GM12878 (cell line): ENCODE results near the gene HOXA2. TPM values are rescaled to one million over a fixed set of nuclear protein-coding genes. Genes with fewer than 3 reads are reported as not detected.

Source experiments
- ATAC-seq: fragments of 200-7000 bp; cut with Tn5 transposase; 3 replicates; pipeline ENCODE4 v1.9.1; 2020; ENCODE audit warnings: mild to moderate bottlenecking, moderate library complexity
- BruUV-seq: library from RNA; stranded (reverse); fragments of 400-500 nt; replicated peaks from 2 replicates; lab custom pipeline; 2021; lab: Mats Ljungman, UMichigan
- CTCF ChIA-PET: fragments of 300-600 bp; sonication (Branson Sonifier 250); formaldehyde crosslinking; extraction: SDS; loops from one replicate; lab custom pipeline; 2021; ENCODE audit warnings: inconsistent platforms; lab: Yijun Ruan, JAX
- POLR2A ChIA-PET: fragments of 350-600 bp; formaldehyde crosslinking; extraction: SDS; loops from one replicate; lab custom pipeline; 2021; ENCODE audit warnings: inconsistent platforms; lab: Charles Lee
- RAD21 ChIA-PET: fragments of 300-600 bp; sonication (Branson Sonifier 250); formaldehyde crosslinking; loops from one replicate; lab custom pipeline; 2023; ENCODE audit warnings: antibody characterized with exemption; ENCODE audit not compliant: unreplicated experiment; lab: Charles Lee
- SMC1A ChIA-PET: fragments of 300-600 bp; sonication (Branson Sonifier 250); formaldehyde crosslinking; loops from one replicate; lab custom pipeline; 2023; ENCODE audit not compliant: unreplicated experiment, uncharacterized antibody; lab: Charles Lee
- DNase-seq: peaks from one replicate; pipeline ENCODE4 v3.0.0-alpha.2; 2011; ENCODE audit warnings: low read depth, low spot score
- FAIRE-seq: peaks from 3 replicates; lab custom pipeline; 2011; peaks lifted over from hg19 to GRCh38; lab: Jason Lieb, UNC
- H2AFZ ChIP-seq: 2 replicates; pipeline ENCODE4 v1.6.0; 2011; ENCODE audit warnings: low read depth, low read length, control low read depth; ENCODE audit not compliant: control insufficient read depth
- H3K27ac ChIP-seq: 2 replicates; pipeline ENCODE4 v1.5.1; 2011; ENCODE audit warnings: control low read depth; ENCODE audit not compliant: control insufficient read depth, insufficient read depth
- H3K27me3 ChIP-seq, 2 experiments: replicated peaks in 1 of 2; 2 replicates each; pipeline versions ENCODE4 v1.6.0 to v1.6.1; 2011; ENCODE audit warnings: low read length in 1 of 2; ENCODE audit not compliant: control insufficient read depth in 2 of 2, insufficient read depth in 2 of 2
- H3K36me3 ChIP-seq, 2 experiments: 2 replicates each; pipeline ENCODE4 v1.5.1; 2011; ENCODE audit warnings: low read length in 1 of 2; ENCODE audit not compliant: control insufficient read depth in 2 of 2, insufficient read depth in 2 of 2
- H3K4me1 ChIP-seq: 2 replicates; pipeline ENCODE4 v1.6.1; 2011; ENCODE audit warnings: mild to moderate bottlenecking, low read length, moderate library complexity, mixed read lengths; ENCODE audit not compliant: control insufficient read depth, insufficient read depth
- H3K4me2 ChIP-seq: 2 replicates; pipeline ENCODE4 v1.6.0; 2011; ENCODE audit warnings: control low read depth; ENCODE audit not compliant: control insufficient read depth, insufficient read depth
- H3K4me3 ChIP-seq: fragments of 200-600 bp; sonication (generic); 2 replicates; pipeline ENCODE4 v1.5.1; 2016
- H3K79me2 ChIP-seq: 2 replicates; pipeline ENCODE4 v1.6.0; 2011; ENCODE audit warnings: low read length; ENCODE audit not compliant: control insufficient read depth, insufficient read depth
- H3K9ac ChIP-seq: 2 replicates; pipeline ENCODE4 v1.8.0; 2011; ENCODE audit warnings: low read length, control low read depth, mixed read lengths; ENCODE audit not compliant: control insufficient read depth, insufficient read depth
- H3K9me3 ChIP-seq: replicated peaks from 3 replicates; pipeline ENCODE4 v1.5.1; 2011; ENCODE audit warnings: mild to moderate bottlenecking, low read length; ENCODE audit not compliant: control insufficient read depth, insufficient read depth
- H4K20me1 ChIP-seq: 2 replicates; pipeline ENCODE4 v1.6.0; 2011; ENCODE audit not compliant: control insufficient read depth, insufficient read depth
- ATF7 ChIP-seq: fragments of 450-650 bp; IDR thresholded peaks from 2 replicates; pipeline ENCODE4 v1.6.1; 2016; ENCODE audit warnings: low read depth, mild to moderate bottlenecking
- MEF2B ChIP-seq: fragments of 450-650 bp; IDR thresholded peaks from 2 replicates; pipeline ENCODE4 v1.6.1; 2018; ENCODE audit warnings: mild to moderate bottlenecking, moderate library complexity; ENCODE audit not compliant: partially characterized antibody, poor library complexity, severe bottlenecking
- NBN ChIP-seq: fragments of 450-650 bp; IDR thresholded peaks from 2 replicates; pipeline ENCODE4 v1.6.1; 2016
- PAX8 ChIP-seq: fragments of 450-650 bp; IDR thresholded peaks from 2 replicates; pipeline ENCODE4 v1.6.1; 2017; ENCODE audit warnings: mild to moderate bottlenecking, moderate library complexity
- PML ChIP-seq: IDR thresholded peaks from 2 replicates; pipeline ENCODE4 v1.6.1; 2012; ENCODE audit warnings: low read length, inconsistent platforms
- STAT3 ChIP-seq: IDR thresholded peaks from 2 replicates; pipeline ENCODE4 v1.6.1; 2011; ENCODE audit warnings: low read depth, low read length, improper control_type of control experiment
- TCF3 ChIP-seq: IDR thresholded peaks from 2 replicates; pipeline ENCODE4 v1.6.1; 2012; ENCODE audit warnings: low read depth, mild to moderate bottlenecking, low read length, borderline replicate concordance; ENCODE audit not compliant: insufficient read depth
- WGBS: methylation state at CpG from one replicate; pipeline ENCODE4 v1.1.6; 2016; ENCODE audit warnings: low lambda C conversion rate; ENCODE audit not compliant: insufficient replicate concordance, insufficient coverage; ENCODE audit errors: missing lambda C conversion rate; 5-methylcytosine and 5-hydroxymethylcytosine counted together
- in situ Hi-C: fragments of 300-500 bp; cut with MboI; formaldehyde crosslinking; loops from 9 replicates; pipeline ENCODE4 v1.14.3; 2018; ENCODE audit warnings: mixed read lengths
- intact Hi-C: fragments of 100-400 bp; cut with micrococcal nuclease; formaldehyde crosslinking; loops from one replicate; pipeline ENCODE4 v1.14.2; 2022; ENCODE audit not compliant: unreplicated experiment
- polyA plus RNA-seq, 11 experiments: library from polyadenylated mRNA; depleted of rRNA in 4 of 11; unstranded in 6 of 11; stranded (reverse) in 5 of 11; fragments of >200 nt; fragmentation: Nextera tagmentation in 4 of 11; fragmentation: Illumina TruSeq in 1 of 11; extraction: Ambion mirVana in 4 of 11; extraction: Trizol in 1 of 11; gene quantifications; 1 replicate in 1 of 11; 2 replicates in 10 of 11; pipeline versions ENCODE4 v1.2.1 to v1.2.3, GENCODE V29; 2011 to 2016; ENCODE audit warnings: inconsistent platforms in 2 of 11, missing spikeins in 2 of 11, low read depth in 1 of 11
- total RNA-seq, 4 experiments: library from RNA; depleted of rRNA in 3 of 4; stranded (reverse); fragments of >200 nt in 3 of 4; fragmentation: Illumina TruSeq in 1 of 4; extraction: Trizol in 1 of 4; gene quantifications; 2 replicates each; pipeline versions ENCODE4 v1.2.1 to v1.2.3, GENCODE V29; 2013 to 2021

HOXA2 gene
- total and polyA plus RNA-seq, 10 of the 15 experiments (the other 5 are each of a cell fraction or from before 2014, with no cell fraction given): not detected

GRCh38 chr7:27064661-27065060 is 37.8 kb downstream of the HOXA2 start:
- CTCF ChIA-PET: interaction anchor here (0.6 to 1.4 kb wide), 5 partner anchors 9 to 347 kb away, joined by 3 to 5 read pairs (median 3); no protein-coding TSS in a partner anchor
- Histone ChIP-seq H3K27me3 (no peaks in the 10 kb centered on the region), H3K4me3 (no peak overlapping the region), H3K79me2 (no peaks in the 10 kb centered on the region), H3K4me2 (no peak overlapping the region), H3K36me3 (no peaks in the 10 kb centered on the region), H3K9ac (no peak overlapping the region), H2AFZ (no peak overlapping the region), H3K9me3 (no peaks in the 10 kb centered on the region), H4K20me1 (no peaks in the 10 kb centered on the region), H3K4me1 (no peaks in the 10 kb centered on the region), H3K27ac (no peak overlapping the region)
- RAD21 ChIA-PET: interaction anchor here (1.1 to 2.1 kb wide), 3 partner anchors 19 to 383 kb away, joined by 3 to 5 read pairs (median 4); no protein-coding TSS in a partner anchor
- no peak for ATAC-seq
- POLR2A ChIA-PET: interaction anchor here (0.7 kb wide), 1 partner anchor 85 kb away, joined by 3 read pairs; no protein-coding TSS in a partner anchor
- intact Hi-C loops: no loop called here
- TF ChIP-seq PAX8: no peak
- no peak for TF ChIP-seq TCF3
- in situ Hi-C loops: no loop called here
- 81% methylated on average over 2 of the region's 2 CpGs for WGBS
- no peak for FAIRE-seq
- no peak for DNase-seq
- no TSS peak for BruUV-seq
- SMC1A ChIA-PET: interaction anchor here (0.9 to 2.2 kb wide), 5 partner anchors 10 to 366 kb away, joined by 3 to 8 read pairs (median 3); no protein-coding TSS in a partner anchor

GRCh38 chr7:27064159-27064558 is 38.3 kb downstream of the HOXA2 start:
- TF ChIP-seq STAT3 (no peak), NBN (no peak), PML (no peak), ATF7 (no peak), MEF2B (no peak)
- CTCF ChIA-PET: interaction anchor here (0.6 to 1.4 kb wide), 8 partner anchors 10 to 860 kb away, joined by 3 to 5 read pairs (median 3); no protein-coding TSS in a partner anchor
- WGBS: 0% methylated on average over 2 of the region's 2 CpGs
- H3K36me3 ChIP-seq: no peaks in the 10 kb centered on the region
- POLR2A ChIA-PET: interaction anchor here (0.7 kb wide), 1 partner anchor 85 kb away, joined by 3 read pairs; no protein-coding TSS in a partner anchor
- H3K9me3 ChIP-seq: no peaks in the 10 kb centered on the region
- H3K27ac ChIP-seq: no peak overlapping the region
- intact Hi-C loops (no loop called here), in situ Hi-C loops (no loop called here)
- H4K20me1 ChIP-seq: no peaks in the 10 kb centered on the region
- SMC1A ChIA-PET: interaction anchor here (0.9 to 2.2 kb wide), 4 partner anchors 10 to 26 kb away, joined by 3 to 8 read pairs (median 4); no protein-coding TSS in a partner anchor
- no peak overlapping the region for H3K9ac ChIP-seq
- no peaks in the 10 kb centered on the region for H3K79me2 ChIP-seq
- H3K4me3 ChIP-seq: no peak overlapping the region
- H3K27me3 ChIP-seq: no peaks in the 10 kb centered on the region
- ATAC-seq: no peak
- no peak for FAIRE-seq
- H2AFZ ChIP-seq: no peak overlapping the region
- BruUV-seq: no TSS peak
- RAD21 ChIA-PET: interaction anchor here (0.7 to 2.1 kb wide), 5 partner anchors 20 to 382 kb away, joined by 3 to 5 read pairs (median 3); no protein-coding TSS in a partner anchor
- H3K4me1 ChIP-seq: no peaks in the 10 kb centered on the region
- no peak overlapping the region for H3K4me2 ChIP-seq
- no peak for DNase-seq
